Esophagus squamous epithelium (tissue), 4 donors: ENCODE measurements around the gene MGST2.

Experiments
- CTCF ChIP-seq, 6 experiments: fragments of 450-650 bp in 4 of 6; fragments of 200-600 bp in 2 of 6; sonication (generic) in 2 of 6; IDR thresholded peaks; one replicate each; pipeline ENCODE4 v1.5.1; 2016 to 2019; ENCODE audit warnings: antibody characterized with exemption in 6 of 6, mild to moderate bottlenecking in 4 of 6, moderate library complexity in 4 of 6
- POLR2A ChIP-seq, 4 donors: fragments of 450-650 bp; IDR thresholded peaks; one replicate each; pipeline ENCODE4 v1.6.1; 2017; ENCODE audit warnings: antibody characterized with exemption in 4 of 4, mild to moderate bottlenecking in 4 of 4, moderate library complexity in 3 of 4

GRCh38 chr4:139642364-139642763, 23.3 kb upstream of the MGST2 start:
- TF ChIP-seq CTCF (IDR thresholded peaks at IDR 0.05), result no peak
- TF ChIP-seq POLR2A (IDR thresholded peaks at IDR 0.05), result no peak
